HG02852 (cell line): Measurements from ENCODE around the gene SLC22A6.

Source experiments
- ATAC-seq: cut with Tn5 transposase; IDR thresholded peaks from one replicate; pipeline ENCODE4 v1.9.1; 2021; ENCODE audit warnings: mild to moderate bottlenecking, moderate library complexity; ENCODE audit not compliant: unreplicated experiment

The SLC22A6 gene

DNA sequence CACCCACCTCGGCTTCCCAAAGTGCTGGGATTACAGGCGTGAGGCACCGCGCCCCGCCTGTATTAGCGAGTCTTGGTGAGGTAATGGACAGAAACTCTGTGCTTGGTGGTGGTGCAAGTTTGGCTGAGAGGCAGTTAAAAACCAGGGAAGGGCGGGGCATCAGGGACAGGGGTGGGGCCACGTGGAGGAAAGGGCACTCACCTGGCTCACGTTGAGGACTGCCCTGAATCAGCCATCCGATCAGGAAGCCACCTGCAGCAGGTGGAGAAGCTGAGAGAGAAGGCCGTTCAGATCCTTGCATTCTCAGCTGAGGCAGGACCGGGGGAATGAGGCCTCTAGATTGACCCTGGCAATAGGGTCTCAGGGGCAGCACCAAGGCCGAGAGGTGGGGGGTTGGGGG lies 51.5 kb downstream of the SLC22A6 start:
- no peak for ATAC-seq

DNA sequence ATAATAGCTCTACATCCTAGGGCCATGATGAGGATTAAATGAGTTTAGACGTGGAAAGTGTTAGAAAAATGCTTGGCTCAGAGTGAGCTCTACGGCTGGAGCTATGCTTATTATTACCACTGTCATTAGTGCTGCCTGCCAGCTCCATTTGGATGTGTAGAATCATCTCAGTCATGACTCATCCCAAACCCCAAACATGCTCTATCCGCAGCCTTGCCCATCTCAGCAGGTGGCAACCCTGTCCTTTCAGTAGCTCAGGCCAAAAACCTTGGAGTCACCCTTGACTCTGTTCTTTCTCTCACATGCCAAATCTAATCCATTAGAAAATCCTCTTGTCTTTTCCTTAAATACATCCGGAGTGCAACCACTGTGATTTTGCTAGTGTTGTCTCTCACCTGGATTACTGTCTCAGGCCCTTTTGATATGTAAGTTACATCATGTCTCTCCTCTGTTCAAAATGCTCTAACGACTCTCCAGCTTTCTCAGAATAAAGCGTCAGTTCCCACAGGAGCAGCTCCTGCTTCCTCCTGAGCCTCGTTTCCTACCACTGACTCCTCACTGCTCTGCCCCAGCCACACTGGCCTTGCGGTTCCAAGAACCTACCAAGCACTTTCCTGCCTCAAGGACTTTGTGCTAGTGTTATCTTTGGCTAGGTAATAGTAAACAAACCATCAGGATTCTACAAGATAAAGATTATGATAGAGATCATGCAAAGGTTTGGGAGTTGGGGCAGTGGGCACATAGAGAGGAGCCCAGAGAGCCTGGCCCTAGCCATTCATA lies 53.1 kb downstream of the SLC22A6 start:
- ATAC-seq = no peak

DNA sequence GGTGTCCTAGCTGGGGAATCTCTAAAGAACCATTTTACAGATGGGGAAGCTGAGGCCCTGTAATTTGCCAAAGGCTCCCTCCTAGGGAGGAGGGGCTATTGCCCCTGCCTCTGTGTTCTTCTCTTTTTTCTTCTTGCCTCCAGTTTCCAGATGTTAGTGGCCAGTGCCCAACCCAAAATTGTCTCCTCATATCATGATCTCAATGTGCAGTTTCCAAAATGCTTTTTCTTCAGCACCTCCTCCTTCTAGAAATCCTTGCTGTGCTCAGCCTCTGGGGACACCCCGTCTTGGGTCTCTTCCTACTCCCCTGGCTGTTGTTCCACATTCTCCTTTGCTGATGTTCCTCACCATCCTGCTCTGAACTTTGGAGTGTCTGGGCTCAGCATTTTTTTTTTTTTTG lies 54.1 kb downstream of the SLC22A6 start:
- no peak for ATAC-seq

DNA sequence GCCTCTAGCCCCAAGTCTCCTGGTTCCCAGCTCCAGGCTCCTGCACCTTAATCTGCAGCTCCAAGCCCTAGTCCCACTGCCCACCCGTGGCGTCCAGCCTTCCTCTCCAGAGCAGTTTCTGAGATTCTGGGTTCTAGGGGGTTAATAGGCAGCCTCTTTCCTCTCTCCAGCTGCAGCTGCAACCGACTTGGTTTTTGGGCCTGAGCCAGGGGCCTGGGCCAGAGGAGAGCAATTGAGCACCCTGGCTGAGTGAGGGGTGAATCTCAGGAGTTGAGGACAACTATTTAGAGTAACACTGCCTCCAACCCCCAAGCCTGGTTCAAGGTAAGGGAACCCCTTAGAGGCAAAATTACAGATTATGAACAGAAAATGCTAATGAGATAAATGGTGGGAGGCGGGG lies 54.6 kb downstream of the SLC22A6 start:
- no peak for ATAC-seq

DNA sequence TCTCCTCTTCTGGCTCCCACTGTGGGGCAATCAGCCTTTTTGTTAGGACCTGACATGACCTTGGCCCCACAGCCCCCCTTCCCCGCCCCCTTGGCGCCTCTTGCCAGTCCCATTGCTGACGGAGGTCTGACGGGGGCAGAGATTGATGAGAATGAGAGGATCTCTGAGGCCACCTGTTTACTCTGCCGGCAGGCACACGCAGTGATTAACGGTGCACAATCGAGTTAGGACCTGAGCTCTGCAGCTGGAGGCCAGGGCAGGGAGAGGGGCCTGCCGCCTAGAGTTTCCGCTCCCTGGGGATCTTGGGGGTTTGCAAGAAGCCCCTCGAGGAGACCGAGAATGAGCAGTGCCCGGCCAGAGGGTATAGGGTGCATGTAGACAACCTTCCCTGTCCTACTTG lies 56.8 kb downstream of the SLC22A6 start:
- no peak for ATAC-seq

DNA sequence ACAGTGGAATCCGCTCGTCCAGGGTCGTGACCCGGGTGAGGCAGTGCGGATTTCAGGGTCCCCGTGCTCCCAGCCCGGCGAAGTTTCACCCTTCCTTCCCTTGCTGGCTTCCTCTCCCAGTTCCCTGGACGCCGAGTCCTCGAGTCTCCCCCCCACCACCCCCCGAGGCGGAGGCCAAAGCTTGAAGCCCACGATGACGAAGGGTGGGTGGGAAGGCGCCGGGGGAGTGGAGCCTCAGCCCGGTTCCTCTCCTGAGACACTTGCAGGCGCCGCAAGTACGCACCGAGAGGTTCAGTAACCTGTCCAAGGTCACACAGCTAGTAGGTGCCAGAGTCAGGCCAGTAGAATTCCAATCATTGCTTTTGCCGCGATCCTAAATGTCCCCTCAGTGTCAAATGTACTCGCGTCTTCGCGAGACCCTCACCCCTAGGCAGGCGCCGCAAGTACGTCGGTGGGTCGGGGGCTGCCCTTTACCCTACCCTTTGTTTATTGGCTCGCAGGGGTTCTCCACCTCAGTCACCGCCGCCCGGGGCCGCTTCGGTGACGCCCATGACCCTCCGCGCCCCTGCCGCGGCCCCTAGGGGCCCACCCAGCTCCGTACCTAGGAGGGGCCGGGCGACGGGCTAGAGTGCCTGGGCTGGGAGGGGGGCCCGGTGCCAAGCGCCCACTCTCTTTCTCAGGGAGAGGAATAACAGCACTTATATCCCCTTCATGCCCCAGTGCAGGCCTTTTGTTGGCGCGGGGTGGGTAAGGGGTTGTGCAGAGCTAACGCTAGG lies 57.9 kb downstream of the SLC22A6 start:
- ATAC-seq = no peak
